HG02943 (cell line): ENCODE results near the gene ABHD16B.
"Not testable (repeated sequence)": the region's sequence is repeated elsewhere in the genome, so short reads cannot be mapped to it uniquely, and the experiment has no call there.

Experiments used
- ATAC-seq: cut with Tn5 transposase; IDR thresholded peaks from one replicate; pipeline ENCODE4 v1.9.1; 2021; ENCODE audit warnings: mild to moderate bottlenecking, low read depth, moderate library complexity; ENCODE audit not compliant: unreplicated experiment

Gene ABHD16B

DNA sequence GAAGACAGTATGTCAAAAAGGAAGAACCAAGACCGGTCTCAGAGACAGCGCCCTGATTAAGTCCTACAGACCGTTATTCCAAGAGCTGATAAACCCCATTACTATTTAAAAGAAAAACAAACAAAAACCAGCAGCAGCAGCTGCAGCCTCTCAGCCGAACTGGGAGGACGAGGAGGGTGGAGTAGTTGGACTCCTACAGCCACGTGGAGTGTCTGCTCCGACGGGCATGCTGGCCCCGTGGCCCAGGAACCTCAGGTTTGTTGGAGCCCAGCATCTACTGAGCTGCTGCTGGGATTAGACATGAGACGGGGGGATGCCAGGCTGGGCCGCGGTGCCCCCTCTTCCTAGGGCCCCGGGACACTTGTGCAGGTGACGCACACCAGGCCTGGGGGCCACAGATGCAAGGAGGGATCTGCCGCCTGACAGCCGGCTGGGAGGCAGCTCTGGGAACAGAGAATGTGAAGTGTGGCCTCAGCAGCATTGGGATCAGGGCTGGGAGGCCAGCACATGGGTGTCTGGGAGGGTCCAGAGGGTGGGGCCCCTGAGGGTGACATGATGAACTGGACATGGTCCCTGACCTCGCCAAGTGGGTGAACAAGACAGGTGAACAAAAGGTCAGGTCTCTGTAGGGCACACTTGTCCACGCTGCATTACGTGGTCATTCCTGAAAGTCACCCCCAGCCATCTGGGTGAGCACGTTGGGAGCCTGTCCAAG is 27.4 kb upstream of the ABHD16B start:
- ATAC-seq: no peak

DNA sequence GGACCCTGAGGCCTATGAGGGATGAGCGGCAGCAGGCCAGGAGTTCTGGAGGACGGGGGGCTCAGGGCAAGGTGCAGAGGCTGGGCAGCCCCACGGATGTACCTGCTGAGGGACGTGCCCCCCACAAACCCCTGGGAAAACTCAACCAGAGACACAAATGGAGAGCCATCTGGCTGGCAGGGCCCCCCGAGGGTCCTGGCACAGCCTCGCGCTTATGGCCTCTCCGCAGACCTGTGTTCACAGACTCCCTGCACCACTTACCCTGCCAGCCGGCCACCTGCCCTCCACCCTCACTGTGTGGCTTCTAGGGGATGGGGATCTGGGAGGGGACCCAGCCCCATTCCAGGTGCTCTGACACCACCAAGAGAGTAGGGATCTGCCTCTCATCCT is 26.8 kb upstream of the ABHD16B start:
- ATAC-seq: no peak

DNA sequence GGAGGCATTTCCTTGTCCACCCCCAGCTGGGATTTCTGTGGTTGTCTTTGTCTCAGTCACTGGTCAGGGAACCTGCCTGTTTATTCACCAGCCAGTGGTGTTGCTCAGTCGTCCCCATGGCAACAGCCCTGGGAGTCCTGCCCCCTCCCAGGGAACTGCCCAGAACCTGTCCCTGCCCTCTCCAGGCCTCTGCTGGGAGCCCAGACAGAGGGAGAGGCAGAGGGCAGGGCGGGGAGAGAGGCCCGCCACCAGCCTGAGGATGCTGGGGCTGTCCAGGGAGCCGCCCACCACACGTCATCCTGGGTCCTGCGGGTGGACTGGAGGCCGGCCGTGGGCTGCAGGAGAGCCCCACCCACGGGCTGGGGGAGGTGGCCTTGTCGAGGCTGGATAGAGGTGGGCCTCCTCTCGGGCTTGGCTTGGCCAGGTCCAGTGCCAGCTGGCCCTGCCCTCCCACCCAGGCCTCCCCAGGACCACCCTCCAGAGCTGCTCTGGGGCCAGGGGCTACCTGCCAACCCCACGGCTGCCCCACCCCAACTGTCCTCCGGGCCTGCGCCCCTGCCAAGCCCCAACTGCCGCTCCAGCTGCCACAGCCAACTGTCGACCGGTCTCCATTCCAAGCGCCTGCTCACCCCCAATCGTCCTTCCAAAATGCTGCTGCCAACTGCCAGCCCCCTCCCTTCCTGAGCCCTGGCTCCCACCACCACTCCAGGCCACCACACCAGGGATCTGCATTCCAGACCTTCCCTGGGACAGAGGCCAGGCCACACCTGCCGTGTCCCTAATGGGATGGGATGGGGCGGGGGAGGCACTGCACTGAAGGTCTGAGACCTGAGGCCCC is 26.1 kb upstream of the ABHD16B start:
- no peak for ATAC-seq

DNA sequence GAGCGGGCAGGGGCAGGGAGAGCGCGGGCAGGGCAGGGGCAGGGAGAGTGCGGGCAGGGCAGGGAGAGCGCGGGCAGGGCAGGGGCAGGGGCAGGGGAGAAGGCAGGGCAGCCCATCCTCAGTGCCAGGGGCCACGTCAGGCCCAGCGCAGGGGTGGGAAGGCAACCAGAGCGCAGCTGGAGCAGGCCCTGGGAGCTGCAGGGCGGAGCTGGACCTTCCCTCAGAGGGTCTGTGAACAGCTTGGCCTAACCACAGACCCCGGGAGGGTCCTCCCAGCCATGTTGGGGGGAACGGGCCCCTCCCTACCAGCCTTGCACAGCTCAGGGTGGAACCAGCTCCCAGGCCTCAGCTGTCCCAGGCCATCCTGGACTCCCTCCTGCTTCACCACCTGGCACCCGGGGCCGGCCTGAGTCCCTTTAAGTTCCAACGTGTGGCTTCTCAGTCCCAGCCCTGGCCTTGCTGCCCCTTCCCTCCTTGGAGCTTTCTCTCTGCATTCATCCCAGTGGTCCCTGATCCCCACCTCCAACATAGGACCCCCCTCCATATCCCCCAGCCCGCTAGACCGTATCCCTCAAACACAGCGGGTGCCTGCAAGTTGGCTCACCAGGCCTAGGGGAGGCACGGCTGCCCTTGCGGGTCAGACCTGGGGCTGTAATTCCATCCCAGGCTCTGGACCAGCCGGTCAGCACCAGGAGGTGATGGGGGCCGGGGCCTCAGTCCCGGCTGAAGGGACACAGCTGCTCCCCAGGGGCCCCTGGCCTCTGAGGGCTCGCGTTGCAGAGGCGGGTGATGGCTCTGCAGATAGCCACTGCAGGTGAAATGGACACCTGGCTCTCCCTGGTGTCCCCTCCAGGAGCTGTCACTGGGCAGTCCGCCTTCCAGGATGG is 24.6 kb upstream of the ABHD16B start:
- no peak for ATAC-seq

DNA sequence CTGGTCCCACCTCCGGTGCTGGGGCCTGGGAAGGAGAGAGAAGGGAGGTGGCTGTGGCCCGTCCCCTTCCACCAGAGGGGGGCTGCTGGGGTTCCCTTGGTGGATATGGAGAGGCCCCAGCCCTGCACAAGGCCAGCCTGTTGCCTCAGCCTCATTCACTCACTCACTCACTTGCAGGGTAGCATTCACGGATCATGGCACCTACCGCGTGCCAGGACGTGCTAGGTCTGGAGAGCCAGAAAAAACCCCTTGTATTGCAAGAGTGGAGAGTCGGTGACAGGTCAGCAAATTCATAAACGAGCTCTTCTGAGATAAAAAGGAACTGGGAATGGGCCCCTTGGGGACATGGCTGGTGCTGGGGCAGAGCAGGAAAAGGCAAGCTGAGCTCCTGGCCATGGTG is 23.8 kb upstream of the ABHD16B start:
- ATAC-seq: no peak

DNA sequence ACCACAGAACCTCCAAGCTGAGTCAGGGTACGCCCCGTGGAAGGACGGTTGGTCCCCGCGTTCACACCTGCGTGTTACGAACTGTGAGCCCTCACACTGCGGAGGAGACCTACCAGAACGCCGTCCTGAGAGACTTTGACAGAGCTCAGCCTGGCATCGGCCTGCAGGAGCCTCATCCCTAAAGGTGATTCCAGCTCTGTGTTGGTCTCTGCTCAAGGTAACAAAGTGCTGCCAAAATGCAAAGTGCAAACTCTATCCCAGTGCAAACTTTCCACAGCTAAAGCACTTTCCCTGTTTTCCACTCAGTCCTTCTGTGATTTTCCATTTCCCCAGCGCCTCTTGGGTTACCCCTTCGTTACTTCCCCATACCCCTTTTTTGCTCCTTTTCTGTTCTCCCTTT is 21.7 kb upstream of the ABHD16B start:
- ATAC-seq: no peak

DNA sequence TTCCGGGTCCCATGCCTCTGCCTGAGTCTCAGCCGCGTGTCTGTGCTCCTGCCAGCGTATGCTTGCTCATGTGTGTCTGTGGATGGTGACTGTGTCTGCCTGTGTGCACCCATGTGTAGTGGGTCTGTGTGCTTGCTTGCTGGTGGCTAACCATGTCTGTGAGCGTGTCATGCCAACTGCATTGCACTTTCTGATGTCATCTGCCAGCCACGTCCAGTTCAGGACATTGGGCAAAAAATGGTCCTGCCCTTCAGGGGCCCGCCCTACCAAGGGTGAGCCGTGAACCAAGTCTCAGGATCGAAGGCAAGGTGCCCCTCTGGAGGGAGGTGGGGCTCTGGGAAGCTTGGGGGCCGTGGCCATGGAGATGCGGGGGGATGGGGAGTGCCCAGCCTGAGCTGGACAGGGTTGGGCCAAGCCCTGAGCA is 20.9 kb upstream of the ABHD16B start:
- no peak for ATAC-seq

DNA sequence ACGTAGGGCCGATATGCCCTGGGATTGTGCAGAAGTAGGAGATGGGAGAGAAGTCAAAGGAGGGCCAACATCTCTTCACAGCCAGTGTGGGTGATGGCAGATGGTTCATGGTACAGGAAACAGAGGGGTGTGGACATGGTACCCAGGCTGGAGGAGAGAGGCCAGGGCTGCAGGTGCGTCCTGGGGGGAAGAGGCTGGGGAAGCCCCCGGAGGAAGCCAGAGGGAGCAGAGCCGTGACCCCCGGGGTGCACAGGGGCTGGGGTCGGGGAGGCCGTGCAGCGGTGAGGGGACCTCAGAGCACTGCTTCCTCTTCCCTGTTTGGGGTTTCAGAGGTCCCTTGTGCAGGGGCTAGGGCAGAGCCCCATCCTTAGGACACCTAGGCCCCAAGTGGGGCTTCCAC is 19.0 kb upstream of the ABHD16B start:
- no peak for ATAC-seq

DNA sequence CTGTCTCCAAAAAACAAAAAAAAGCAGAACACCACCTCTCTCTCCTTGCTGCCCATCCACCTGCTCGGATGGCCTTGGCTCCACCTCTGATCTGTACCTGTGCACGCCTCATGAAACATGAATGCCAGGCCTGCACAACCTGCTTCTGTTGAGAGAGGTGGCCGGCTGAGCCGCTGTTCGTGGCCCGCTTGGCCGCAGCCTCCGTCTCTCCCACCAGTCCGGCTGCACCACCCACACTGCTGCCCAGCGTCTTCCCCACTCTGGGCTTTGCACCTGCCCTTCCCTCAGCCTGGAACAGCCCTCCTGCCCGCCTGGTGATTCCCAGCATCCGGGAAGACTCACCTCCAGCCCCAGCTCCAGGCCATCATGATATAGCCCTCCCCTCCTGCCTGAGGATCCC is 18.1 kb upstream of the ABHD16B start:
- ATAC-seq: no peak

DNA sequence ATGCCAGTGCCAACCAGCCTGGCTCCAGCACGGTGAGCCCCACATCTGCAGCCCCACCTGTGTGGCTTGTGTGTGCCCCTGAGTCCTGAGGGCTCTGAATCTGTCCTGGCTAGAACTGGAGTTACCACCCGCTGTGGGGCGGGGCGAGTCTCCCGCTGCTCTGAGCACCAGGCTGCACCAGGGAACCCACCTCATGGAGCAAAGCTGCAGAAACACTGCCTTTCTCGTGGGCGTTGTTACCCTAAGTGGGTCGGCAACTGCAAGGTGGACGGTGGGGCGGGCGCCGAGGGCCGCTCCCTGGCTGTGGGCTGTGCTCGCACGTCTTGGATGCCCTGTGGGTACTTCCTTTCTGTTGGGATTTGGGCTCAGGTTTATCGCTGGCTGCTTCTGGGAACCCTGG is 17.5 kb upstream of the ABHD16B start:
- no peak for ATAC-seq

DNA sequence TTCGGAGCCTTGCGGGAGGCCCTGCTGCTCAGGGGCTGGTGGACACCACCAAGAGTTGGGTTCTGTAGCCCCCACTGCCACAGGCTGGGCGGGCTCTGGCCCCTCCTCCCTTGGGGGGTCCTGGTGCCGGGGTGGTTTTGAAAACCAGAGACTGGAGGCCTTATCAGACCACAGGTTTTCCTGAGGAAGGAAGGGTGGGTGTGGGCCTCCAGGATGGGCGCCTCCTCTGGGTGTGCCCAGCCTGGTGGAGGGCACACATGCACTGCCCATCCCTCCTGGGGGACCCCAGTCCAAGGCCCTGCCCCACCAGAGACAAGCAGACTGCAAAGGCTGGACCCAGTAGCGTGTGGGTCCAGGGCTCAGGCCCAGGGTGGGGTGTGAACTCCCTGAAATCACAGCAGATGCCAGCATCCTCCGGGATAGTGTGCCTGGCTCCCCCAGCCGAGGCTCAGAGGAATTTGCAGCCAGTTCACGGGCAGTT is 16.7 kb upstream of the ABHD16B start:
- ATAC-seq: no peak

DNA sequence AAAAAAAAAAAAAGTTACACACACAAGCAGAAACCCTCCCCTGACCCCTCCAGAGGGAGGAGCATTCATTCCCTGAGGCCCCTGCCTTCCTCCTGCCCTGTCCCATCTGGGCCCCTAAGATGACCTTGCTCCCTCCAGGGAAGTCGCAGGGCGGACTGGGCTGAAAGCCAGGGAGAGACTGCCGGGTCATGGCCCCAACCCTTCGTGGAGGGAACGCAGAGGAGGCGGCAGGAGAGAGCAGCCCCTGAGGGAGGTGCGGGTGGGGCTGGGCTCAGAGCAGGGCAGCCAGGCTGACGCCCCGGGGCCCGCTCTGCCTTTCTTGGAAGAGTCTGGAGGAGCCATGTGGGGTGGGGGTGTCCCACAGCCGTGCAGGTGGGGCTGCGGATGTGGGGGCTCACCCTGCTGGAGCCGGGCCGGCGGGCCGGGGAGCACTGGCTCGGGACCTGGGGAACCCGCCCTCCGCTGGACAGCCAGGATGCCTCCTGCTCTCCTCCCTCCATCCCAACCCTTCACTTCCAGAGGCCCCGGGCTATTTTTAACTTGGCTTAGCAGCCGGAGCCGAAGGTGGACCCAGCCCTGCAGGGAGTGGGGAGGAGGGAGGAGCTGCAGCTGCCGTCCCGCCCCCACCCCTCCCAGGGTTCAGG is 15.0 kb upstream of the ABHD16B start:
- ATAC-seq: no peak

DNA sequence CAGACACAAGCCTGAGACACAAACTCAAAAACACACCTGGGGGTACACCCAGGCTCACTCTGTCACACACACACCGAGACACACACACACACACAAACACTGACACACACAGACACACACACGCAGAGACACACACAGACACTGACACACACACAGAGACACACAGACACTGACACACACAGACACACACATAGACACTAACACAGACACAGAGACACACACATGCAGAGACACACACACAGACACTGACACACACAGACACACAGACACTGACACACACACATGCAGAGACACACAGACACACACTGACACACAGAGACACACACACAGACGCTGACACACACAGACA is 14.4 kb upstream of the ABHD16B start:
- ATAC-seq: no peak

DNA sequence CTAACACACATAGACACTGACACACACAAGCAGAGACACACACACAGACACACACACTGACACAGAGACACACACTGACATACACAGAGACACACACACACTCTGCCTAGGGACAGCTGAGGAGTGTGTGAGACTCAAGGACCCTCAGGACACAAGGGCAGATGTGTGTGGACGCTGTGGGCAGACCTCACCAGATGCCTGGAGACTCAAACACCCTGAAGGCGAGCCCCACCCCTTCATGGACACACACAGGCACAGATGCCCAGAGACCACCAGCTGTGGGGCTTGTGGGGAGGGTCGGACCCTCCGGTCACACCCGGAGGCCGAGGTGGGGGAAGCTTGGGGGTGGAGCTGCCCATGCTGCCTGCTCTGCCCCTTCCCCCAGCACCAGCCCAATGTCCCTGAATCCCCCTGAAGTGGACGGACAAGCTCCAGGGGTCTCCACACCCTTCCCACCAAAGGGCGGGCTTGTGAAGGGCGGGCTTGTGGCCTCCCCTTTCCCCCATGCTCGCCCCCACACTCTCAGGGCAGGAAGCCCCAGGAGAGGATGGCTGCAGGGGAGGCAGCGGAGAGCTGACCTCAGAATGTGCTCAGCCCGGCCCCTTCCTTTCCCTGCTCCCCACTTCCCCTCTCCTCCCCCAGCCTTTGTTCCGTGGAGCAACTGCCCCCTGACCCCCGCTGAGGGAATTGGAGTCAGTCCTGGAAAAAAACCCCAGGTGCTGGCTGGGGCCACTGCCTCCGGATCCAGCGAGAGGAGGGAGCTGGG is 13.9 kb upstream of the ABHD16B start:
- no peak for ATAC-seq

DNA sequence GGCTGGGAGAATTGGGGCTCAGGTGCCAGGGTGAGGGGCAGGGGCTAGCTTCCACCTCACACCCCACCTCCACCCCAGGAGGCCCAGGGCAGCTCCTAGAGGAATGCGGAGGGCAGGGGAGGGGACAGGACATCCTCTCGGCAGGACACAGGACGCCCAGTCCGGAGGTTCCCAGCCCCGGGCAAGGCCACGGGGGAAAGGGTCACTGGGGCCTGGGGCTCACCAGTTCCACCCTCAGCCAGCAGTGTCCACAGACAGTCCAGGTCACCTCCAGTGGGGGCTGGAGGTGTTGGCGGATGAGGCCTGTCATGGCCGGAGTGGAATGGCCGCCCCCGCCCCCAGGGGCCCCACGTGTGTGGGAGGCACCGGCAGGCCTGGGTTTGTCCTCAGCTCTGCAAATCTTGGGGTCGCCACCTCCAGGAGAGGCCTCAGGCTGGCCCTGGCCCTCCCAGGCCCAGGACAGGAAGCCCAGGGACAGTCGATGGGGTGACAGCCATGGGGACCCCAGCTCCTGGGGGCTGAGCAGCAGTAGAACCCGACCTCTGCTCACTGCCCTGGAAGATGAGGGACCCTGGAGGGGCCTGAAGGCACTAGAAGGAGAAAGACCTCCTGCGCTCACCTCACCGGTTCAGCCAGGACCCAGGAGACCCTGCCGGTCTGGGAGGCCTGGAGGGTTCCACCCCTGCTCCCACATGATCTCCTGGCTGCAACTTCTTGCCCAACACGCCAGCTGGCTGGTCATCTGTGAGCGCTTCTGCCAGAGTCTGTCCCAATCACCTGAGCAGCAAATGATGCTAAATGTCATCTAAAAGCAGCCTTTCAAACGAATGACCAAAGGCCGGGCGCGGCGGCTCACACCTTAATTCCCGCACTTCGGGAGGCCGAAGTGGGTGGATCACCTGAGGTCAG is 13.0 kb upstream of the ABHD16B start:
- ATAC-seq: no peak

DNA sequence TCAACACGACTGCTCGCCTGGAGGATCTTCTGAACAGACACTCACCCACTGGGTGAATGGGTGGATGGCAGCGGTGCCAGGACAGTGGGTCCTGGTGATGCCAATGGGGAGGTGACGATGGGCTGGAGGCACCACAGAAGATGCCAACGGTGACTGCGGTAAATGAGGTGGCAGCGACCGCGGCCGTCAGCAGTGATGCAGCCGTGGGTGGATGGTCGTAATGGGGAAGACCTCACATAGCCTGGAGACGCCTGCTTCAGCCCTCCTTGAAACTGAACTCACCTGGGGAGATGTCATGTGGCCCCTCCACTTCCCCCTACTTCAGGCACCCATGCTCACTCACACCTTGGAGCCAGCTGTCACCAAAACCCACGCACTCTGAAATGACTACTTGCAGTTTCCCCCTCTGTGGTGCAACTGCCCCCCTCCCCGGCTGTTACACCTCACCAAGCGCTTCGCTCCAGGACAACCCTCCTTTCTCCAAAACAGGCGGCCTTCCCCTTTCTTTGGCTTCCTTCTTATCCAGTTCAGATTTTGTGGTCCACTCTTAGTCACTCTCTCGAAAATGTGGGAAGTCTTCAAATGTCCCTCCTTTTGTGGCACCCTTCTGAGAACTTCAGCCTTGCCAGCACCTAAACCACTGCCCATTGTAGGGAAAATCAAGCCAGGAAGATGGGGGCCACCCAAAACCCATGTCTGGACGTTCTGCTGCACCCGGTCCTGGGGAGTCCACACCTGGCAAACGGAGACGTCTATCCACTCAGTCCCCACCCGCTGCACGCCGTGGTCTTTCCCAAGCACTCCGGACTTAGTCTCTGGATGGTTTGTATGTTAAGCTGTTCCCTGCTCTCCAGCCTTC is 10.4 kb upstream of the ABHD16B start:
- ATAC-seq: peak; percentile 61

DNA sequence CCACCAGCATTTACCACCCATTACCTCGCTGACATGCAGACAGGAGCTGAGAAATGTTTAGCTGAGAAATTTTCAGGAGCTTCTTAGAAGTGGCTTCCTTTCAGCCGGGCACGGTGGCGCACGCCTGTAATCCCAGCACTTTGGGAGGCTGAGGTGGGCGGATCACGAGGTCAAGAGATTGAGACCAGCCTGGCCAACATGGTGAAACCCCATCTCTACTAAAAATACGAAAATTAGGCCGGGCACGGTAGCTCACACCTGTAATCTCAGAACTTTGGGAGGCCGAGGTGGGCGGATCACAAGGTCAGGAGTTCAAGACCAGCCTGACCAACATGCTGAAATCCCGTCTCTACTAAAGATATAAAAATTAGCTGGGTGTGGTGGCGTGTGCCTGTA is 9.8 kb upstream of the ABHD16B start:
- not testable (repeated sequence) for ATAC-seq

DNA sequence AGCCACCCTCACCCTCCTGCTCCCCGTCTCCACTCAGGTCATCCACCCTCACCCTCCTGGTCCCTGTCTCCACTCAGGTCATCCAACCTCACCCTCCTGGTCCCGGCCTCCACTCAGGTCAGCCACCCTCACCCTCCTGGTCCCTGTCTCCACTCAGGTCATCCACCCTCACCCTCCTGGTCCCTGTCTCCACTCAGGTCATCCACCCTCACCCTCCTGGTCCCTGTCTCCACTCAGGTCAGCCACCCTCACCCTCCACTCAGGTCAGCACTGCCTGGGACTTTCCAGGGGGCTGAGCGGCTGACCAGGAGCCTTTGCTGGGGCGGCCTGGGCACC is 7.6 kb upstream of the ABHD16B start:
- not testable (repeated sequence) for ATAC-seq
